GM12865 (cell line): ENCODE measurements around the gene GCNT1.

Experiments
- DNase-seq: peaks from one replicate; pipeline ENCODE4 v3.0.0; 2010; ENCODE audit warnings: low read depth
- H3K4me3 ChIP-seq: 2 replicates; pipeline ENCODE4 v1.5.1; 2011; ENCODE audit warnings: mild to moderate bottlenecking, low read depth, low read length, control low read depth
- CTCF ChIP-seq: IDR thresholded peaks from 2 replicates; pipeline ENCODE4 v1.5.1; 2011; ENCODE audit warnings: low read length, control low read depth, low read depth, inconsistent platforms; ENCODE audit not compliant: insufficient read depth; ENCODE audit errors: missing control alignments

GCNT1 gene

GRCh38 chr9:76456202-76456926 is 2.6 kb upstream of the GCNT1 start:
- no peak for TF ChIP-seq CTCF
- H3K4me3 ChIP-seq = no peak overlapping the region
- peak; percentile 42 for DNase-seq

- peak overlapping the region; percentile 68 for H3K4me3 ChIP-seq
- DNase-seq = no peak
- no peak for TF ChIP-seq CTCF
Observed at GRCh38 chr9:76459694-76460635, 983 bp downstream of the GCNT1 start.

- TF ChIP-seq CTCF = no peak
- no peak overlapping the region for H3K4me3 ChIP-seq
- DNase-seq = peak; percentile 37
Observed at GRCh38 chr9:76462126-76462525, 3.1 kb downstream of the GCNT1 start.

GRCh38 chr9:76463211-76463610 is 4.2 kb downstream of the GCNT1 start:
- TF ChIP-seq CTCF = no peak
- H3K4me3 ChIP-seq = no peak overlapping the region
- peak; percentile 54 for DNase-seq

GRCh38 chr9:76464706-76465105 is 5.7 kb downstream of the GCNT1 start:
- no peak for DNase-seq
- no peak overlapping the region for H3K4me3 ChIP-seq
- no peak for TF ChIP-seq CTCF

- DNase-seq = no peak
- no peak for TF ChIP-seq CTCF
- H3K4me3 ChIP-seq = no peak overlapping the region
Observed at GRCh38 chr9:76465442-76466298, 6.7 kb downstream of the GCNT1 start.
